ENCODE measurements around the gene ATG12.

ATG12 gene

DNA sequence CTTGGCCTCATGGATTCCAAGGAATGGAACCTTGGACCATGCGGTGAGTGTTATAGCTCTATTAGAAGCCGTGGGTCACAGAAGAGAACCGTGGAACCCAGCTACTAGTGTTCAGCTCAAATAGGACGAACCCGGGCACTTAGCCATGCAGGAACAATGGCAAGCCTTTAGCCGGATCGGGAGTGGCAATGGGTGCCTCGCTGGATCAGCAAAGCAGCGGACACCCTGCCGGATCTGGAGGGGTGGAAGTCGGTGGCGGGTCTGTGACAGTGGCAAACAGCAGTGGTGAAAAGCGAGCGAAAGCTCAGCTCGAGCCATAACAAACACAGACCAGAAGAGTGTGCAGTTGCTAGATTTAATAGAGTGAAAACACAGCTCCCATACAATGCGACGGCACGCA is 22.5 kb downstream of the ATG12 start:
- TF ChIP-seq, protein P1, sequence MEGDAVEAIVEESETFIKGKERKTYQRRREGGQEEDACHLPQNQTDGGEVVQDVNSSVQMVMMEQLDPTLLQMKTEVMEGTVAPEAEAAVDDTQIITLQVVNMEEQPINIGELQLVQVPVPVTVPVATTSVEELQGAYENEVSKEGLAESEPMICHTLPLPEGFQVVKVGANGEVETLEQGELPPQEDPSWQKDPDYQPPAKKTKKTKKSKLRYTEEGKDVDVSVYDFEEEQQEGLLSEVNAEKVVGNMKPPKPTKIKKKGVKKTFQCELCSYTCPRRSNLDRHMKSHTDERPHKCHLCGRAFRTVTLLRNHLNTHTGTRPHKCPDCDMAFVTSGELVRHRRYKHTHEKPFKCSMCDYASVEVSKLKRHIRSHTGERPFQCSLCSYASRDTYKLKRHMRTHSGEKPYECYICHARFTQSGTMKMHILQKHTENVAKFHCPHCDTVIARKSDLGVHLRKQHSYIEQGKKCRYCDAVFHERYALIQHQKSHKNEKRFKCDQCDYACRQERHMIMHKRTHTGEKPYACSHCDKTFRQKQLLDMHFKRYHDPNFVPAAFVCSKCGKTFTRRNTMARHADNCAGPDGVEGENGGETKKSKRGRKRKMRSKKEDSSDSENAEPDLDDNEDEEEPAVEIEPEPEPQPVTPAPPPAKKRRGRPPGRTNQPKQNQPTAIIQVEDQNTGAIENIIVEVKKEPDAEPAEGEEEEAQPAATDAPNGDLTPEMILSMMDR (conservative IDR thresholded peaks at IDR 0.05): no peak
- no peak for TF ChIP-seq ZFX (IDR thresholded peaks at IDR 0.05)
- H3K27ac ChIP-seq: no peak overlapping the region

DNA sequence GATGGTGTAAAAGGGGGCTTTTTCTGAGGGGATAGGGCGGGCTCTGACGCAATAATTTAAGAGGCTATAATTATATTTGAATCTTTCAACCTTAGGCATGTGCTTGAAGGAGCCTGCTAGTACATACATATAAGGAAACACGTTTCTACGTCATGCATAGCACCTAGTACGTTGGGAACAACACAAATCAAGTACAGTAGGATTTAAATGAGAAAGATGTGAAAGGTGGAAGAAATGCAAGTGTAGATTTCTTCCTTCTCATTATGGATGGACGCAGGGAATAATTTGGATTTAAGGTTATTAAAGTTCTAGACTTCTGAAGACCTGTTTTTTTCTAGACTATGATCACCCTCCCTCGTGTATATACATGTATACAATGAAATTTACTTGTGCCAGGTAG is 24.0 kb downstream of the ATG12 start:
- no peak for TF ChIP-seq ZFX (IDR thresholded peaks at IDR 0.05)
- TF ChIP-seq, protein P1 (conservative IDR thresholded peaks at IDR 0.05): no peak

DNA sequence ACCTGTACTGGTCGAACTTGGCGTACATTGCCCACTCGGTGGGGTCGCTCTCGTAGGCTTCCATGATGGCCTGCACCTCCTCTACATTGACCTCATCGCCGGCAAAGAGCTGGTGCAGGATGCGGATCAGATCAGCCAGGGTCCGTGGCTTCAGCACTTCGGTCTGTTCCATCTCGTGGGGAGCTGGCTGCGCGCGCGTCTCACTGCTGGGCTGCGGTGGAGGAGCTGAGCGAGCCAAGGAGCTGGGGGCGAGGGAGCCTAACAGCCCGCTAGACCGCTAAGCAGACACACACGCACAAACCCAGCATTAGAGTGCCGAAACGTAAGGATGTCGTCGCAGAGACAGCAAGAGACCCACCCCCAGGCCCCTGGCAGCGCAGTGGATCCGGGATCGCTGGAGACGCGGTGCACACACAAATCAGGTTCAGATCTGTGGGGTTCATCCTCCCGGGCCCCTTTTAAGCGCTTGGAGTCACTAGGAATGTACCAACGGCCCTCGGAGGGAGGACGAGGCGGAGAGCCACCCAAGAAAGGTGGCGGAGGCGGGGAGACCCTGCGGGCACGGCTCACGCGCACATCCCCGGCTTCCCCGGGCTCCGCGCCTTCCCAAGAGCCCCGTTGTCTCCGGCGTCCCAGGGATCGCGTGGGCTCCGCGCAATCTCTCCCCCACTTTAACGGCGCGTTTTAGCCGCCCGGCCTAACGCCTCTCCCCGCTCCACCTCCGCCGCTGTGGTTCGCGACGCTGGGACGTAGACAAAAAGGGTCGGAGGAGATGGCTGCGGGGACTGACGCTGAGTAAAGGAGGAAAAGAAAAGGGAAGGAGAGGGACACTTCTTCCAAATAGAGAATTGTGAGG is 24.9 kb downstream of the ATG12 start, which contains the start of gene CDO1:
CDO1 (minus strand) TSS at position 434 of the 856 bp plus-strand sequence; CDS start at position 172, 262 bp downstream.
- TF ChIP-seq, protein P1 (conservative IDR thresholded peaks at IDR 0.05): no peak
- no peak for TF ChIP-seq ZFX (IDR thresholded peaks at IDR 0.05)
- H3K27ac ChIP-seq: no peak within 1 kb of the TSS

More for the DNA sequence above, 24.0 kb downstream of the ATG12 start:
- H3K27ac ChIP-seq: no peak overlapping the region

DNA sequence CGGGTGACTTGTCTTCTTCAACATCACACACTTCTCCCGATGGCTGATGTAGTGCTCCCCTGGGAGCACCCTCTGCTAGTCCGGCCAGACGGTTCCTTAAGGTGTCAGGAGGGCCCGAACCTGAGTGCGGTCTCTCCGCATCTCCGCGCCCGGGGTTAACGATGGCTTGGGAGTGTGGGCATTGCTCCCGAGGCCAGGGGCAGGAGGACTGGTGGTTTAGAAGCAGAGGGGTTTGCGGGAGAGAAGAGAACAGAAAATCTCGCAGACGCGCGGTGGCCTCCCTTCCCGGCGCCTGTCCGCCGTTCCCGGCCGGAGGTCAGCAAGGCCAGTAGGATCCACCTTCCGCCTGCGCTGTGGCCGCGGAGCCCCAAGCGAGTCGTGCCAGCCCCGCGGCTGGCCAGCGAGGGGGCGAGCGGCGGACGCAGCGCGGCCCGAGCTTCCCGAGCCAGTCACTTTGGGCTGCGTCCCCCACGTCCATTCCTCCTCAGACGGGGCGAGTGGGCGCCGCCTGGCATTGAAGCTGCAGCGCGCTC is 25.6 kb downstream of the ATG12 start:
- TF ChIP-seq ZFX (IDR thresholded peaks at IDR 0.05): no peak
- TF ChIP-seq, protein P1 (conservative IDR thresholded peaks at IDR 0.05): no peak
- H3K27ac ChIP-seq: no peak overlapping the region

DNA sequence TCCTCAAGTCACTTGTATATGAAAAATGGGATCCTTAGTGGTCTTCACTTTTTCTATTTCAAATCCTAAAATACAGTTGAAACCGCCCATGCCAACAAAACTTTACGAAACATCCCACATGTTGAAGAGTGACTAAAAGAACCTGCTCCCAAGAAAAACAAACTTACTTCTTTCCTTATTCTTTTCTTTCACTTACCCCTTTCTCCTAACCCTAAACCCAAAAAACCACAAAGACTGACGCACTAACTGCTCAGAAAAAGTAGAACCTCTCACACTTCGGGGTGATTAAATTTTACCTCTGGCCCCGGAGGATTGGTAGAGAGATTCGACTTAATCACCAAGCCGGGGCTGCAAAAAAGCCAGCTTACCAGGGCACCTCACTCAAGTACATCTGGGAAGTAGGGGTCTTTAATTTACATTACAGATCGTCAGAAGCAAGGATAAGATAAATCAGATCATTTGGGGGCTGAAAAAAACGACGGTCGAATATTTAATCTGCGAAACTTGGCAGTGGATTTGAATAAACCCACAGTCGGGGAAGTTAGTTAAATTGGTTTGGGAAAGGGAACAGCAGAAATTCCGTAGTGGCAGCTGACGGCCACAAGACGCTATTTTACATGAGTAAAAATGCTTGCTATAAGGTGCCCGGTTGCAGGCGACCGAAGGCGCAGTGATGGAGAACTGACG is 26.2 kb downstream of the ATG12 start:
- H3K27ac ChIP-seq: no peak overlapping the region
- TF ChIP-seq, protein P1 (conservative IDR thresholded peaks at IDR 0.05): no peak
- TF ChIP-seq ZFX (IDR thresholded peaks at IDR 0.05): no peak

DNA sequence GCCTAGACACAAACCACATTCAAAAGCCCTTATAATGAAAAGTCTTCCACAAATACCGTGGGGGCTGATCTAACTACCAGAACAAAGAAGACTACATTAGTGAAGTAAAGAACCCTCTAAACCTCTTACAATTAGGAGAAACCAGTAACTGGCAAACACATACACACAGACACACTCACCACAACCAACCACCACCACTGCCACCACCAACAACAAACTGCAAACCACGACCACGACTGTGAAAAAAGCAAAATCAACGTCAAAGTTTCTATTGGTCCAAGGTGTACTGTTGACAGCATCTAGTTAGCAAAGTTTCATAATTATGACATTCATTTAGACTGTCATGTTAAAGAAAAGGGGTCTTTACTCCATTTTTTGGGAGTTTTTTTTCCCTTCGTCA is 27.6 kb downstream of the ATG12 start:
- TF ChIP-seq ZFX (IDR thresholded peaks at IDR 0.05): no peak
- TF ChIP-seq, protein P1 (conservative IDR thresholded peaks at IDR 0.05): no peak
- no peak overlapping the region for H3K27ac ChIP-seq

DNA sequence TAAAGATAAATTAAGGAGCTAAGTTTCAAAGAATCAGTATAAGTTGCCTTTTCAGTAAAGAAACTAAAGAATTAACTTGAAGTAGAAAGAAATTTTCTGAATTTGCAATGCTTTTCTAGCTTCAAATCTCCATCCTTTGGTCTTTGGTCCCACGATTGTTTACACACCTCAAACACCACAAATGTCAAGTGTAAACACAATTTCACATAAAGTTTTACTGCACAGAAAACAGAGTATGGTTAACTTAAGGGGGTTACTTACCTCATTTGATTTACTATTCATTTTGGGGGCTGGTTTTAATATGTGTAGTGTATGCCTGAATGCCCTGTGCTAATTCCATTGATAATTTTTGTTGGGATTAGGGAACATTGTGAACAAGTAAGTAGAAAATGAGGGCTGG is 29.0 kb downstream of the ATG12 start:
- H3K27ac ChIP-seq: no peak overlapping the region
- TF ChIP-seq ZFX (IDR thresholded peaks at IDR 0.05): no peak
- TF ChIP-seq, protein P1 (conservative IDR thresholded peaks at IDR 0.05): no peak

Data from C4-2B (cell line).